Stimulated activated CD4-positive, alpha-beta T cell treated with anti-CD3 and anti-CD28 coated beads, TNF-alpha, amount 100 ng/mL, for 4 hours (primary cell): Measurements from ENCODE around the gene ZNF428.

ENCODE experiments used
- DNase-seq, 3 experiments: peaks; one replicate each; pipeline ENCODE4 v3.0.0-alpha.2; 2020; ENCODE audit warnings: low read depth in 3 of 3

Gene ZNF428

DNA sequence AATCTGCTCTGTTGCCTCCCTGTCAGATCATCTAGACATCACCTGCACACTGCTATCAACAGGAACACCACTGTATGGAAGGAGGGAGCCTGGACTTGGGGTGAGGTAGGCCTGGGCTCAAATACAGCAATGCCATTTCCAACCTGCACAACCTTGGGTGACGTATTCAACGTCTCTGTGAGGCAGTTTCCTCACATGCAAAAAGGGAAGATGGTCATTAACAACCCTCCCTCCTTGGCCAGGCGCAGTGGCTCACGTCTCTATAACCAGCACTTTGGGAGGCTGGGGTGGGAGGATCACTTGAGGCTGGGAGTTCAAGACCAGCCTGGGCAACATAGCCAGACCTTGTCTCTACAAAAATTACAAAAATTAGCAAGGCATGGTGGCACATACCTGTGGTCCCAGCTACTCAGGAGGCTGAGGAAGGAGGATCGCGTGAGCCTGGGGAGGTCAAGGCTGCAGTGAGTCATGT is 57.2 kb downstream of the ZNF428 start:
- no peak for DNase-seq

DNA sequence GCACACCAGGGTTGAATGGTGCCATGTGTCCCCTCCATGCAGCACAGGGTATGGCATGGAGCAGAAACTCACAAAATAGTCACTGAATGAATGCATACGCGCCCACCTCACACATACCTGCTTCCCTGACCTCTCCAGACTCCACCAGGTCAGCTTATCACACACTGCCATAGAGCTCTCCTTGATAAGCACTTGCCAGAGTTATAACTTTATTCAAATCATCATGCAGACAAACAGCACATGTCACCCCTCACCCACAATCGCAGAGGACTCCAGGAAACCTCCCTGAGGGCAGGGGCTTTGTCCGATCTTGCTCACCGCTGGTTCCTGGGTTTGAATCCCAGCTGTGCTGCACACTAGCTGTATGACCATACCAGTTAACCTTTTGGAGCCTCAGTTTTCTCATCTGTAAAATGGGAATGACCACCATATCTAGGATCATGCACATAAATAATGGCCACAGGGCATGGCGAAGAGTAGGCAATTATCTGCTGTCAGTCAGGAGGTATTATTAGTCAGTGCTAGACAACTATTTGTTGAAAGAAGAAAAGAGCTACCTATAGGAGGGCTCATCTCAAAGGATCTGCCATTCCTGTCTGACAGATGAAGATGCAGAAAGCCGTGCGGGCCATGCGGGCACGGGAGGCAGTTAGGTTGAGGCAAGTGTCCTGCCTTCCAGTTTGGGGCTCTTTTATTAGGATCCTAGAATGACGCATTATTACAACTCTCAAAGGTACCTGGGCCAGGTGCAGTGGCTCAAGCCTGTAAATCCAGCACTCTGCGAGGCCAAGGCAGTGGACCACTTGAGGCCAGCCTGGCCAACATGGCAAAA is 58.1 kb downstream of the ZNF428 start:
- no peak for DNase-seq

DNA sequence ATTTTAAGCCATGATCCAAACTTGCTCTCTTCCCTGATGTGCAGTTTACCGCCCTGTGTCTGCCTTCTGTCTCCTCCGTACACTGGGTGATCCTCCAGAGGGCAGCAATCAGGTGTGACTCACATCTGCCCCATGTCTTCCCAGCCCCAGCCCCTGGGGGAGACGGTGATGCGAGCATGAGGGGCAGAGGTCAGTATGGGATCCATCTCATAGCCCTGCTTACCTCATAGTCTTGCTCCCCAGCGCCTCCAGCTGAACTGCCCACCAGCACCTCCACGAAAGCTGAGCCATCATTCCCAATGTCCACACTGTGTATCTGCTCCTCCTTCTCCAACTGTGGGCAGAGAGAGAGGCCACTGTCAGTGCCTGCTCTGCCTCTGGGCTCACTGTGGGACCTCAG is 58.7 kb downstream of the ZNF428 start:
- DNase-seq, result no peak
